DND-41 (cell line): Measurements from ENCODE around the gene S100A4.

Experiments used
- ATAC-seq: fragments of 200-7000 bp; cut with Tn5 transposase; 3 replicates; pipeline ENCODE4 v1.9.1; 2021; ENCODE audit warnings: low read depth; ENCODE audit not compliant: insufficient read depth
- DNase-seq: peaks from one replicate; pipeline ENCODE4 v3.0.0-alpha.2; 2020
- H2AFZ ChIP-seq: 2 replicates; pipeline ENCODE4 v1.6.0; 2012; ENCODE audit warnings: low read depth, low read length
- H3K27ac ChIP-seq: 2 replicates; pipeline ENCODE4 v1.5.1; 2012; ENCODE audit warnings: low read length, inconsistent platforms
- H3K27me3 ChIP-seq: fragments of 200-600 bp; sonication (generic); 2 replicates; pipeline ENCODE4 v1.6.0; 2012; ENCODE audit warnings: low read length, mild to moderate bottlenecking, inconsistent platforms; ENCODE audit not compliant: insufficient read depth, poor library complexity
- H3K36me3 ChIP-seq: 2 replicates; pipeline ENCODE4 v1.5.1; 2012; ENCODE audit warnings: low read length, inconsistent platforms; ENCODE audit not compliant: insufficient read depth
- H3K4me1 ChIP-seq: 2 replicates; pipeline ENCODE4 v1.5.1; 2012; ENCODE audit warnings: mild to moderate bottlenecking, low read length; ENCODE audit not compliant: insufficient read depth
- H3K4me2 ChIP-seq: 2 replicates; pipeline ENCODE4 v1.6.0; 2012; ENCODE audit warnings: mild to moderate bottlenecking, moderate library complexity, low read length, inconsistent platforms; ENCODE audit not compliant: insufficient read depth
- H3K4me3 ChIP-seq, 2 experiments: fragments of 200-600 bp in 1 of 2; shearing (Covaris generic) in 1 of 2; 2 replicates each; pipeline ENCODE4 v1.5.1; 2012 to 2016; ENCODE audit warnings: inconsistent platforms in 2 of 2, low read length in 2 of 2, mild to moderate bottlenecking in 2 of 2, low read depth in 1 of 2, moderate library complexity in 1 of 2
- H3K79me2 ChIP-seq: 2 replicates; pipeline ENCODE4 v1.6.0; 2012; ENCODE audit warnings: low read length, inconsistent platforms; ENCODE audit not compliant: insufficient read depth
- H3K9ac ChIP-seq: 2 replicates; pipeline ENCODE4 v1.6.0; 2012; ENCODE audit warnings: low read depth, mild to moderate bottlenecking, inconsistent platforms, low read length, moderate library complexity
- H3K9me3 ChIP-seq: 2 replicates; pipeline ENCODE4 v1.5.1; 2012; ENCODE audit warnings: low read length, moderate library complexity, mild to moderate bottlenecking, inconsistent platforms; ENCODE audit not compliant: insufficient read depth, severe bottlenecking
- H4K20me1 ChIP-seq: 2 replicates; pipeline ENCODE4 v1.6.0; 2012; ENCODE audit warnings: low read length; ENCODE audit not compliant: insufficient read depth
- CTCF ChIP-seq: IDR thresholded peaks from 2 replicates; pipeline ENCODE4 v1.5.1; 2012; ENCODE audit warnings: borderline replicate concordance, low read length, moderate library complexity, mild to moderate bottlenecking; ENCODE audit not compliant: poor library complexity, severe bottlenecking; ENCODE audit errors: extremely low read depth
- EZH2 ChIP-seq: IDR thresholded peaks from 3 replicates; pipeline ENCODE4 v1.6.1; 2012; ENCODE audit warnings: borderline replicate concordance, low read depth, mild to moderate bottlenecking, moderate library complexity, low read length, inconsistent platforms; ENCODE audit not compliant: severe bottlenecking

S100A4 gene

GRCh38 chr1:153549741-153550397 is 4.3 kb upstream of the S100A4 start:
- H3K9ac ChIP-seq, result no peak overlapping the region
- no peaks in the 10 kb centered on the region for H3K36me3 ChIP-seq
- DNase-seq (no peak), ATAC-seq (no peak)
- no peaks in the 10 kb centered on the region for H3K27me3 ChIP-seq
- H4K20me1 ChIP-seq, result no peaks in the 10 kb centered on the region
- H3K9me3 ChIP-seq, result no peaks in the 10 kb centered on the region
- peaks cover 18% of the 10 kb centered on the region for H3K4me1 ChIP-seq
- no peak for TF ChIP-seq EZH2
- no peak for TF ChIP-seq CTCF
- H3K4me3 ChIP-seq, result no peak overlapping the region
- H3K4me2 ChIP-seq, result no peak overlapping the region
- H2AFZ ChIP-seq, result no peak overlapping the region
- H3K27ac ChIP-seq, result no peak overlapping the region
- H3K79me2 ChIP-seq, result no peaks in the 10 kb centered on the region

DNA sequence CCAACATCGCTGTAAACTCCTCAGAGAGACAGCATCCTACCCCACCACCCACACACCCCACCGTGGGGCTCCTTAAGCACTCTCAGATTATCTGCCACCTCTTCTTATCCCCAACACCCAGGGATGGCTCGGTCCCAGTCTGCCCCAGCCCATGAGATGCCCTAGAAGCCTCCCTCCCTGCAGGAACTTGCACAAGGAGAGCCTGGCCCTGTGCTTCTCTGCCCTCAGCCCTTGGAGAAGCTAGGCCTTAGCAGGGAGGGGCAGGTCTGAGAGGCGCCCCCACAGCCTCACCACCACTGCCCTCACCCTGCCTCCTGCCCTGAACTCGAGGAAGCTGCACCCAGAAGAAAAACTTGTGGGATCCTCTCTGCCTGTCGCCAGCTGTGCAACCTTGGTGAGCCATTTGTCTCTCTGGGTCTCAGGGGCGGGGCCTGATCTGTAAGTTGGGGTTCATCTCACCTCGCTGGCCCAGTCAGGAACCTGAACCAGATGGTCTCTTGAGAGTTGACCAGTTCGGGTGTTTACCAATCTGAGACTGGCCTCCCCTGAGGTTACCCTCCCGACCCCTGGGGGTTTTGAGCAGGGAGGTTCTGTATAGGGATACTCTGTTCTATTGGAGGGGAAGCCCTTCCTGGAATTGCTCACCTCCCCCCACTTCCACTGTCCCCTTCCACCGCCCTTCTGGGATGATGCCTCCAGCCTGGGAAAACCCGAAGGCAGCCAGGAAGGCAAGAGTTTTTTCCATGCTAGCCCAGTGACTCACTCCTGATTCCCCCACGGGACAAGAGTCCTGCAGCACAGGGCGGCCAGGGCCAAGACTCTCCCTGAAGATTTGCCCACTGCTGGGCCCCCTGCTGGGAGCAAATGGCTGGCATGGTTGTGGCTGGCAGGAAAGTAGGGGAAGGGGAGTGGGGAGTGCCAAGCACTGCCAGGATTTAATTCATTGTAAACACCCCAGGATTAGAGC is 3.4 kb upstream of the S100A4 start, which contains the start of gene S100A3:
Gene S100A3, minus strand, starts transcription at position 537 of the 967 bp plus-strand sequence. CDS start 773 bp downstream, outside the sequence.
- no peak for TF ChIP-seq EZH2
- no peak for TF ChIP-seq CTCF
- Histone ChIP-seq H3K4me3 (no peak within 1 kb of the TSS), H2AFZ (no peak within 1 kb of the TSS), H3K9ac (no peak within 1 kb of the TSS), H3K27ac (no peak within 1 kb of the TSS), H3K4me2 (no peak within 1 kb of the TSS), H3K4me1 (peaks cover 26% of the 10 kb centered on the region), H3K36me3 (no peaks in the 10 kb centered on the region), H4K20me1 (no peaks in the 10 kb centered on the region), H3K9me3 (no peaks in the 10 kb centered on the region), H3K27me3 (no peaks in the 10 kb centered on the region), H3K79me2 (no peaks in the 10 kb centered on the region)
- ATAC-seq (no peak), DNase-seq (no peak)

DNA sequence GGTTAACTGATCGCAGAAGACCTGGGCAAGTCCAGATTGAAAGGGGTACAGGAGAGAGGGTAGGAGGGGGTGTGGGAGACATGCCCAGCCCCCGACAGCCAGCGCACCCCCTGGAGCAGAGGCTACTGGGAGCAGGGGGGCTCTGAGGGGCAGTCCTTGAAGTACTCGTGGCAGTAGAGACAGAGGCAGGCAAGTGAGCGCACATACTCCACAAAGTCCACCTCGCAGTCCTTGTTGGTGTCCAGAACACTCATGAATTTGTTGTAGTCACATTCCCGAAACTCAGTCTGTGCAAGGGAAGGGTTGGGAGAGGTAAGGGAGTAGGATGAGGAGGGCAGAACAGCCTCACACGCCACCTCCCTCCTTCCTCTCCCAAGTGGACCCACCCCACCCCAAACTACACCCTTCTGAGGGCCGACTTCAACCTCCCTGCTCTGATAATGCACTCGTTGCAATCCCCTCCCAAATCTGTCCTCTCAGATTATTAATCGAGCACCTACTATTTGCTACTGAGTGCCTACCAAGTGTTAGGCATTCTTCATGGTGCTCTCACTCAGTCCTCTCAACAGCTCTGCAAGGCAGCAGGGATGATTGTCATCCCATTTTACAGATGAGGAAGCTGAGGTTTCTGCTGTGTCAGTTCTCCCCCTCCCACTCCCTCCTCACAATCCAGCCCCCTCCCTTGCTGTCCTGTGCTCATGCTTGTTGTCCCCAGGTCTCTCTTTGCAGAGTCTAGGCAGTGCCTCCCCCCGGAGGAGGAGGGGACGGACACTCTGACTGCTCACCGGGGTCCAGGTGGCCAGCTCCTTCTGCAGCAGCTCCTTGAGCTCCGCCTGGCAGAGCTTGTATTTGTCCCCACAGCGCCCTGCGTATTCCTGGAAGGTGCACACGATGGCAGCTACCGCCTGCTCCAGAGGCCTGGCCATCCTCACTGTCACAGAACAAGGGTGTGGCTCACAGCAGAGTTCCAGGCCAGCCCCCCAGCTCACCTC is 2.2 kb upstream of the S100A4 start:
- DNase-seq, result no peak
- no peak overlapping the region for H2AFZ ChIP-seq
- H3K4me1 ChIP-seq, result peaks cover 38% of the 10 kb centered on the region
- no peaks in the 10 kb centered on the region for H3K36me3 ChIP-seq
- TF ChIP-seq CTCF (no peak), EZH2 (no peak)
- H3K27ac ChIP-seq, result no peak overlapping the region
- H3K9ac ChIP-seq, result no peak overlapping the region
- no peaks in the 10 kb centered on the region for H4K20me1 ChIP-seq
- no peaks in the 10 kb centered on the region for H3K79me2 ChIP-seq
- H3K4me3 ChIP-seq, result no peak overlapping the region
- no peaks in the 10 kb centered on the region for H3K27me3 ChIP-seq
- H3K9me3 ChIP-seq, result no peaks in the 10 kb centered on the region
- ATAC-seq, result no peak
- no peak overlapping the region for H3K4me2 ChIP-seq
